HL-60 (cell line): ENCODE results near the gene MMP8.

ENCODE experiments used
- DNase-seq, 2 experiments: peaks; one replicate each; pipeline ENCODE4 v3.0.0-alpha.2; 2010 to 2020; ENCODE audit warnings: low read depth in 1 of 2, low spot score in 1 of 2
- H3K27ac ChIP-seq: fragments of 250-450 bp; sonication (Bioruptor Pico); replicated peaks from 2 replicates; pipeline ENCODE4 v1.5.1; 2020; ENCODE audit warnings: mild to moderate bottlenecking, moderate library complexity
- H3K27me3 ChIP-seq: fragments of 250-450 bp; sonication (Bioruptor Pico); 2 replicates; pipeline ENCODE4 v1.5.1; 2021; ENCODE audit warnings: mild to moderate bottlenecking, moderate library complexity; ENCODE audit not compliant: insufficient read depth, poor library complexity, severe bottlenecking
- H3K4me3 ChIP-seq: replicated peaks from 2 replicates; pipeline ENCODE4 v1.5.1; 2011; ENCODE audit warnings: mild to moderate bottlenecking, control low read depth, low read length; ENCODE audit not compliant: insufficient read depth
- GABPA ChIP-seq: IDR thresholded peaks from 2 replicates; pipeline ENCODE4 v1.6.1; 2012; ENCODE audit warnings: low read depth
- POLR2AphosphoS5 ChIP-seq: IDR thresholded peaks from 2 replicates; pipeline ENCODE4 v1.6.1; 2012; ENCODE audit warnings: low read depth
- SPI1 ChIP-seq: IDR thresholded peaks from 2 replicates; pipeline ENCODE4 v1.6.1; 2012; ENCODE audit warnings: low read depth, mild to moderate bottlenecking, borderline replicate concordance
- TF ChIP-seq, protein P1 (sequence below): IDR thresholded peaks from 2 replicates; pipeline ENCODE4 v1.6.1; 2012; ENCODE audit warnings: low read depth; ENCODE audit not compliant: insufficient replicate concordance
- TF ChIP-seq, protein P2 (sequence below): IDR thresholded peaks from one replicate; pipeline ENCODE4 v1.5.1; 2011; ENCODE audit warnings: low read length, control low read depth, inconsistent platforms; ENCODE audit not compliant: insufficient read depth

MMP8 gene

DNA sequence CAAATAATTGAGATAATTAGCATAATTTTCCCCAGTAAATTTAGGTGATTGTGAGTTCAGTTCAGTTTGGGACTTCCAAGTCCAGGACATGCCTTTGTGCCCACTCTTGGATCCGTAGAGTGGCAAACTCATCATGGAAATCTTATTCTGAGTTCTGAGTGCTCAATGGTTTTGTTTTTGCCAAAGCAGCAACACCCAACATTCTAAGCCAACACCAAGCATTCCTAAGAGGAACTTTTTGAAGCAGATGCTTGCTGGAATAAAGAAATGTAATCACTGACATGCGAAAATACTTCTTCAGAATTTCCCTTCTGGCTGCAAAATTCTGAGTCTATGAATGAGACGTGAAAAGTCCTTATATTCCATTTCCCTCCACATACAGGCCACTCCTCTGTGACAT, 29.6 kb downstream of the MMP8 start:
- Histone ChIP-seq H3K27me3 (no peaks in the 10 kb centered on the region), H3K27ac (no peak overlapping the region), H3K4me3 (no peak overlapping the region)
- no peak for DNase-seq
- TF ChIP-seq, protein P1, sequence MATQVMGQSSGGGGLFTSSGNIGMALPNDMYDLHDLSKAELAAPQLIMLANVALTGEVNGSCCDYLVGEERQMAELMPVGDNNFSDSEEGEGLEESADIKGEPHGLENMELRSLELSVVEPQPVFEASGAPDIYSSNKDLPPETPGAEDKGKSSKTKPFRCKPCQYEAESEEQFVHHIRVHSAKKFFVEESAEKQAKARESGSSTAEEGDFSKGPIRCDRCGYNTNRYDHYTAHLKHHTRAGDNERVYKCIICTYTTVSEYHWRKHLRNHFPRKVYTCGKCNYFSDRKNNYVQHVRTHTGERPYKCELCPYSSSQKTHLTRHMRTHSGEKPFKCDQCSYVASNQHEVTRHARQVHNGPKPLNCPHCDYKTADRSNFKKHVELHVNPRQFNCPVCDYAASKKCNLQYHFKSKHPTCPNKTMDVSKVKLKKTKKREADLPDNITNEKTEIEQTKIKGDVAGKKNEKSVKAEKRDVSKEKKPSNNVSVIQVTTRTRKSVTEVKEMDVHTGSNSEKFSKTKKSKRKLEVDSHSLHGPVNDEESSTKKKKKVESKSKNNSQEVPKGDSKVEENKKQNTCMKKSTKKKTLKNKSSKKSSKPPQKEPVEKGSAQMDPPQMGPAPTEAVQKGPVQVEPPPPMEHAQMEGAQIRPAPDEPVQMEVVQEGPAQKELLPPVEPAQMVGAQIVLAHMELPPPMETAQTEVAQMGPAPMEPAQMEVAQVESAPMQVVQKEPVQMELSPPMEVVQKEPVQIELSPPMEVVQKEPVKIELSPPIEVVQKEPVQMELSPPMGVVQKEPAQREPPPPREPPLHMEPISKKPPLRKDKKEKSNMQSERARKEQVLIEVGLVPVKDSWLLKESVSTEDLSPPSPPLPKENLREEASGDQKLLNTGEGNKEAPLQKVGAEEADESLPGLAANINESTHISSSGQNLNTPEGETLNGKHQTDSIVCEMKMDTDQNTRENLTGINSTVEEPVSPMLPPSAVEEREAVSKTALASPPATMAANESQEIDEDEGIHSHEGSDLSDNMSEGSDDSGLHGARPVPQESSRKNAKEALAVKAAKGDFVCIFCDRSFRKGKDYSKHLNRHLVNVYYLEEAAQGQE: no peak
- TF ChIP-seq, protein P2, sequence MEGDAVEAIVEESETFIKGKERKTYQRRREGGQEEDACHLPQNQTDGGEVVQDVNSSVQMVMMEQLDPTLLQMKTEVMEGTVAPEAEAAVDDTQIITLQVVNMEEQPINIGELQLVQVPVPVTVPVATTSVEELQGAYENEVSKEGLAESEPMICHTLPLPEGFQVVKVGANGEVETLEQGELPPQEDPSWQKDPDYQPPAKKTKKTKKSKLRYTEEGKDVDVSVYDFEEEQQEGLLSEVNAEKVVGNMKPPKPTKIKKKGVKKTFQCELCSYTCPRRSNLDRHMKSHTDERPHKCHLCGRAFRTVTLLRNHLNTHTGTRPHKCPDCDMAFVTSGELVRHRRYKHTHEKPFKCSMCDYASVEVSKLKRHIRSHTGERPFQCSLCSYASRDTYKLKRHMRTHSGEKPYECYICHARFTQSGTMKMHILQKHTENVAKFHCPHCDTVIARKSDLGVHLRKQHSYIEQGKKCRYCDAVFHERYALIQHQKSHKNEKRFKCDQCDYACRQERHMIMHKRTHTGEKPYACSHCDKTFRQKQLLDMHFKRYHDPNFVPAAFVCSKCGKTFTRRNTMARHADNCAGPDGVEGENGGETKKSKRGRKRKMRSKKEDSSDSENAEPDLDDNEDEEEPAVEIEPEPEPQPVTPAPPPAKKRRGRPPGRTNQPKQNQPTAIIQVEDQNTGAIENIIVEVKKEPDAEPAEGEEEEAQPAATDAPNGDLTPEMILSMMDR: no peak
- TF ChIP-seq GABPA (no peak), POLR2AphosphoS5 (no peak), SPI1 (no peak)

DNA sequence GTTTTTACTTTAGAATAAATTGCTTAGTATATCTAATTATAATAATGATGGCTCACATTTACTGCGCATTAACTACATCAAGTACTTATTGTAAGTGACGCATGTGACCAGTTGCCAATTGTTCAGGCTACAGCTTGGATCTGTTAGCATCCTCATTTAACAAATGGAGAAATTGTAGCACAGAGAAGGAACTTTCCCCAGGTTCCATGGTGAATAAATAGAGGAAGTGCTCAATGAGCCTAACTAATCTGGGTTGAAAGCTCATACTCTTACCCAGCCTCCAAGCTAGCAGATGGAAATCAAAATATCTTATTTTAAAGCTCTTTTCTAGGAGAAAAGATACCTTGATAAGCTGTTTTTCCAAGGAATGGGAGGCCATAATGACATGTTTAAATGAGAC, 39.0 kb downstream of the MMP8 start:
- DNase-seq: peak in 1 of 2 experiments; percentile 55
- peak; percentile 99 for TF ChIP-seq SPI1
- TF ChIP-seq, protein P1: no peak
- no peak for TF ChIP-seq POLR2AphosphoS5
- no peak for TF ChIP-seq GABPA
- TF ChIP-seq, protein P2: no peak
- Histone ChIP-seq H3K4me3 (no peak overlapping the region), H3K27me3 (no peaks in the 10 kb centered on the region), H3K27ac (no peak overlapping the region)

DNA sequence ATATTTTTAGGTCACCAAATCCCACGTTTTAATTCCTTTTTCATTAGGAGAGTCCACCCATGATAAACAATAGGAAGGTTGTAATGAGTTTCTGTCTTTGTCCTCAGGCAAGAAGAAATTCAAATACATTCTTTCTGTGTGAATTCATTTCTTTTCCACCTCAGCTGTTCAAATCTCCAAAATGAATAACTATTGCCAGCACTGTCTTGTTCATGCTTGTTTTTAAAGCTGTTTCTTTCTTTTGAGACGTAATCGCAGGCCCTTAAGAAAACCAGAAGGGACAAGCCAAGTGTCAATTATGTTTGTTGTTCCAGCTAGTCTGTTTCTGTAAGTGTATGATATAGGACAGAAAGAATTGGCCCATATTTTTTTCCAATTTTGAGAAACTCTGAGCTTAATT, 39.4 kb downstream of the MMP8 start:
- Histone ChIP-seq H3K4me3 (no peak overlapping the region), H3K27me3 (no peaks in the 10 kb centered on the region), H3K27ac (no peak overlapping the region)
- DNase-seq: no peak
- TF ChIP-seq, protein P1: no peak

DNA sequence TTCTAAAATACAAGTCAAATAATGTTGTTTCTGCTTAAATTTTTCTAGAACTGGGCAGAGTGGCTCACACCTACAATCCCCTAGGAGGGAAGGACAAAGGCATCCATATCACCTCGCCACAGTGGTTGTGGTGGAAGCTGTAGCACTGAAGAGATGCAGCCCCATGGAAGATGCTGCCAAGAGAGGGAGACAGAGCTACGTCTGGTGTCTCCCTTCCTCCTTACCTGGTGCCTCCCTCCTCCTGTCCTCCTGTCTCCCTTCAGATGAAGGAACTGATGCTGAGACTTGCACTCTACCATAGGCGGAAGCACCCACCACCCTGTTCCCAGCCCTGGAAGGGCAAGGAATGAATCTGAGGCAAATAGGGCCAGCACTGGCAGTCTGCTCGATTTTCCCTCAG, 41.5 kb downstream of the MMP8 start:
- Histone ChIP-seq H3K27me3 (no peaks in the 10 kb centered on the region), H3K27ac (no peak overlapping the region), H3K4me3 (no peak overlapping the region)
- DNase-seq: no peak
- TF ChIP-seq, protein P1: no peak
- TF ChIP-seq SPI1: no peak
- TF ChIP-seq GABPA: no peak
- no peak for TF ChIP-seq POLR2AphosphoS5
- TF ChIP-seq, protein P2: no peak
